Liver (tissue), 3 donors: ENCODE results near the gene KRTAP2-1.

Experiments
- EGR1 ChIP-seq, 2 donors: IDR thresholded peaks; 2 replicates each; pipeline ENCODE4 v1.6.1; 2016 to 2018; ENCODE audit warnings: antibody characterized with exemption in 2 of 2, low read depth in 2 of 2
- FOXA1 ChIP-seq: IDR thresholded peaks from 2 replicates; pipeline ENCODE4 v1.6.1; 2016; ENCODE audit warnings: antibody characterized with exemption
- FOXA2 ChIP-seq: IDR thresholded peaks from 2 replicates; pipeline ENCODE4 v1.6.1; 2016; ENCODE audit warnings: antibody characterized with exemption
- HNF4A ChIP-seq, 2 donors: conservative IDR thresholded peaks; 2 replicates each; pipeline ENCODE4 v1.6.1; 2016; ENCODE audit warnings: antibody characterized with exemption in 2 of 2, mild to moderate bottlenecking in 2 of 2
- RAD21 ChIP-seq, 2 donors: IDR thresholded peaks; 2 replicates each; pipeline ENCODE4 v1.6.1; 2016; ENCODE audit warnings: antibody characterized with exemption in 2 of 2, mild to moderate bottlenecking in 2 of 2
- SP1 ChIP-seq: IDR thresholded peaks from 2 replicates; pipeline ENCODE4 v1.6.1; 2018; ENCODE audit warnings: antibody characterized with exemption, mild to moderate bottlenecking
- TF ChIP-seq, protein P1 (sequence below): fragments of 150-350 bp; IDR thresholded peaks from 2 replicates; pipeline ENCODE4 v1.5.1; 2017; ENCODE audit warnings: improper control_type of control experiment, low read depth, low read length; ENCODE audit not compliant: missing input control
- TF ChIP-seq, protein P2 (sequence below): IDR thresholded peaks from 2 replicates; pipeline ENCODE4 v1.6.1; 2016; ENCODE audit warnings: antibody characterized with exemption
- donor health status: healthy.
- donor health status: healthy.

DNA sequence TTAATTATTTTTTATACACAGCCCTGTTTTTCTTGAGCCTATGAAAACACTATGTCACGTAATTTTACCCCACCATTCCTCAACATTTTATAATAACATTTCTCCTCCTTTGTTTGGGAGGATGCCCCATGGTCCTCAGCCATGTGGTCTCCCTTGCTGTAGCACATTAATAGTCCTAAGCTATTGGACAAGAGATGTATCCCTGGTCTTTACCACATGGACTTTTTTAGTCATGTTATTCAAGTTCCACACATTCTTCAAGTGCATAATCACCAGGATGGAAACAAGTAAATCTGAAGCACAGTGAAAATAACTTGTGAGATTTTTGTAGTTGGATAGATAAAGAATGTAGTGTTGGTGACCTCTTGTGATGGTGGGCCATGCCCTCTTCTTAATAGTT, 14.8 kb upstream of the KRTAP2-1 start:
- TF ChIP-seq FOXA2, result no peak
- TF ChIP-seq RAD21 (IDR thresholded peaks at IDR 0.05), result no peak
- TF ChIP-seq, protein P1, sequence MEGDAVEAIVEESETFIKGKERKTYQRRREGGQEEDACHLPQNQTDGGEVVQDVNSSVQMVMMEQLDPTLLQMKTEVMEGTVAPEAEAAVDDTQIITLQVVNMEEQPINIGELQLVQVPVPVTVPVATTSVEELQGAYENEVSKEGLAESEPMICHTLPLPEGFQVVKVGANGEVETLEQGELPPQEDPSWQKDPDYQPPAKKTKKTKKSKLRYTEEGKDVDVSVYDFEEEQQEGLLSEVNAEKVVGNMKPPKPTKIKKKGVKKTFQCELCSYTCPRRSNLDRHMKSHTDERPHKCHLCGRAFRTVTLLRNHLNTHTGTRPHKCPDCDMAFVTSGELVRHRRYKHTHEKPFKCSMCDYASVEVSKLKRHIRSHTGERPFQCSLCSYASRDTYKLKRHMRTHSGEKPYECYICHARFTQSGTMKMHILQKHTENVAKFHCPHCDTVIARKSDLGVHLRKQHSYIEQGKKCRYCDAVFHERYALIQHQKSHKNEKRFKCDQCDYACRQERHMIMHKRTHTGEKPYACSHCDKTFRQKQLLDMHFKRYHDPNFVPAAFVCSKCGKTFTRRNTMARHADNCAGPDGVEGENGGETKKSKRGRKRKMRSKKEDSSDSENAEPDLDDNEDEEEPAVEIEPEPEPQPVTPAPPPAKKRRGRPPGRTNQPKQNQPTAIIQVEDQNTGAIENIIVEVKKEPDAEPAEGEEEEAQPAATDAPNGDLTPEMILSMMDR, result no peak
- no peak for TF ChIP-seq SP1
- TF ChIP-seq EGR1 (IDR thresholded peaks at IDR 0.05; ENCODE audit: low read depth in 2 of 2), result no peak
- TF ChIP-seq, protein P2, sequence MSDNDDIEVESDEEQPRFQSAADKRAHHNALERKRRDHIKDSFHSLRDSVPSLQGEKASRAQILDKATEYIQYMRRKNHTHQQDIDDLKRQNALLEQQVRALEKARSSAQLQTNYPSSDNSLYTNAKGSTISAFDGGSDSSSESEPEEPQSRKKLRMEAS, result no peak
- no peak for TF ChIP-seq FOXA1
- TF ChIP-seq HNF4A (conservative IDR thresholded peaks at IDR 0.05), result no peak
